ENCODE results near the gene OBSCN.

DNA sequence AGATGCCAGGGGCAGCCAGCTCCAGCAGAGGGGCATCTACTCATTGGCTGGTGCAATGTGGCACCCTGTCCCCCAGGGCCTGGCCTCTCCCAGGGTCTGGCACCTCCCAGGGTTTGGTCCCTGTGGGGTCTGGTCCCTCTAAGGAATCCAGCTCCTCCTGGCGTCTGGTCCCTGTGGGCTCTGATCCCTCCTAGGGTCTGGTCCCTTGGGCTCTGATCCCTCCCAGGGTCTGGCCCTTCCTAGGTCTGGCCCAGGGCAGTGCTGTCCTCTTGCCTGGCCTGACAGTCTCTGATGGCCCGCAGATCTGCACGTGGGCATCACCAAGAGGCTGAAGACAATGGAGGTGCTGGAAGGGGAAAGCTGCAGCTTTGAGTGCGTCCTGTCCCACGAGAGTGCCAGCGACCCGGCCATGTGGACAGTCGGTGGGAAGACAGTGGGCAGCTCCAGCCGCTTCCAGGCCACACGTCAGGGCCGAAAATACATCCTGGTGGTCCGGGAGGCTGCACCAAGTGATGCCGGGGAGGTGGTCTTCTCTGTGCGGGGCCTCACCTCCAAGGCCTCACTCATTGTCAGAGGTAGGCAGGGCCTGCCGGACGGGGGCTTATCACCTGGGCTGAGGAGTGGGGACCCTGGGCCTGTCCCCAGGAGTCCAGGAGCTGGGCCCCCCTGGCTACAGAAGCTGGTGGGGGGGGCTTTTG is 73.9 kb downstream of the OBSCN start:
- TF ChIP-seq CTCF (IDR thresholded peaks at IDR 0.05) (no peak), EZH2phosphoT487 (IDR thresholded peaks at IDR 0.05) (no peak), EZH2 (IDR thresholded peaks at IDR 0.05) (no peak)
